WTC11 (cell line): ENCODE measurements around the gene SLC38A10.

Experiments
- MYBL2 ChIP-seq: sonication (generic); formaldehyde crosslinking; IDR thresholded peaks from 2 replicates; pipeline ENCODE4 v1.8.1; 2023; ENCODE audit warnings: mild to moderate bottlenecking, moderate library complexity, missing genetic modification reagents
- PRRX2 ChIP-seq: fragments of 250-450 bp; sonication (Bioruptor Pico); IDR thresholded peaks from 2 replicates; pipeline ENCODE4 v1.8.0; 2021; ENCODE audit warnings: mild to moderate bottlenecking
- RELA ChIP-seq: sonication (generic); formaldehyde crosslinking; IDR thresholded peaks from 2 replicates; pipeline ENCODE4 v1.8.1; 2022; ENCODE audit warnings: missing genetic modification reagents, mild to moderate bottlenecking, borderline replicate concordance
- SMAD3 ChIP-seq: sonication (generic); formaldehyde crosslinking; IDR thresholded peaks from 2 replicates; pipeline ENCODE4 v1.8.0; 2022; ENCODE audit warnings: missing genetic modification reagents, mild to moderate bottlenecking, borderline replicate concordance
- SP1 ChIP-seq: sonication (generic); formaldehyde crosslinking; conservative IDR thresholded peaks from 2 replicates; pipeline ENCODE4 v1.8.1; 2022; ENCODE audit warnings: missing genetic modification reagents
- TP53 ChIP-seq: sonication (generic); formaldehyde crosslinking; IDR thresholded peaks from 2 replicates; pipeline ENCODE4 v1.8.1; 2023; ENCODE audit warnings: mild to moderate bottlenecking, missing genetic modification reagents
- ZNF263 ChIP-seq: sonication (generic); formaldehyde crosslinking; IDR thresholded peaks from 2 replicates; pipeline ENCODE4 v1.8.1; 2022; ENCODE audit warnings: low read depth, mild to moderate bottlenecking, moderate library complexity, missing genetic modification reagents
- TF ChIP-seq, protein P1 (sequence below): sonication (generic); formaldehyde crosslinking; IDR thresholded peaks from 2 replicates; pipeline ENCODE4 v1.8.0; 2022; ENCODE audit warnings: mild to moderate bottlenecking, missing genetic modification reagents
- TF ChIP-seq, protein P2 (sequence below): fragments of 200-600 bp; IDR thresholded peaks from 2 replicates; pipeline ENCODE4 v1.8.0; 2022; ENCODE audit warnings: antibody characterized with exemption
- TF ChIP-seq, protein P3 (sequence below): sonication (generic); formaldehyde crosslinking; IDR thresholded peaks from 2 replicates; pipeline ENCODE4 v1.8.0; 2022; ENCODE audit warnings: mild to moderate bottlenecking, missing genetic modification reagents
- TF ChIP-seq, protein P4 (sequence below): sonication (generic); formaldehyde crosslinking; IDR thresholded peaks from 2 replicates; pipeline ENCODE4 v1.8.1; 2022; ENCODE audit warnings: low read depth, mild to moderate bottlenecking, moderate library complexity, missing genetic modification reagents, borderline replicate concordance
- TF ChIP-seq, protein P5 (sequence below): sonication (generic); formaldehyde crosslinking; IDR thresholded peaks from 2 replicates; pipeline ENCODE4 v1.8.1; 2022; ENCODE audit warnings: low read depth, missing genetic modification reagents, borderline replicate concordance

DNA sequence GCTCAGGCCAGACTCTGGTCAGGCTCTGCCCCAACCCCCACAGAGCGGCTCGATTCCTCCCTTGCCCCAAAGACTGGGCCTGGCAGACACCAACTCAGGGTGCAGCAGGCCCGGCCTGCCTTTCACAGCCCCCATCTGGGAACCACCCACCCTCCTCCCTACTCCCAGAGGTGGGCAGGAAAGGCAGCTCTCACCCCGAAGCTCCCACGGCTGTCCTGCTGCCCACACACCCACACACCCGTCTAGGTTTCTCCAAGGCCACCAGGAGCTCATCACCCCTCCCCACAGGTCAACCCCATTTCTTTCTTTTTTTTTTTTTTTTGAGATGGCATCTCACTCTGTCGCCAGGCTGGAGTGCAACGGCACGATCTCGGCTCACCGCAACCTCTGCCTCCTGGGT, 76.1 kb downstream of the SLC38A10 start:
- TF ChIP-seq, protein P1, sequence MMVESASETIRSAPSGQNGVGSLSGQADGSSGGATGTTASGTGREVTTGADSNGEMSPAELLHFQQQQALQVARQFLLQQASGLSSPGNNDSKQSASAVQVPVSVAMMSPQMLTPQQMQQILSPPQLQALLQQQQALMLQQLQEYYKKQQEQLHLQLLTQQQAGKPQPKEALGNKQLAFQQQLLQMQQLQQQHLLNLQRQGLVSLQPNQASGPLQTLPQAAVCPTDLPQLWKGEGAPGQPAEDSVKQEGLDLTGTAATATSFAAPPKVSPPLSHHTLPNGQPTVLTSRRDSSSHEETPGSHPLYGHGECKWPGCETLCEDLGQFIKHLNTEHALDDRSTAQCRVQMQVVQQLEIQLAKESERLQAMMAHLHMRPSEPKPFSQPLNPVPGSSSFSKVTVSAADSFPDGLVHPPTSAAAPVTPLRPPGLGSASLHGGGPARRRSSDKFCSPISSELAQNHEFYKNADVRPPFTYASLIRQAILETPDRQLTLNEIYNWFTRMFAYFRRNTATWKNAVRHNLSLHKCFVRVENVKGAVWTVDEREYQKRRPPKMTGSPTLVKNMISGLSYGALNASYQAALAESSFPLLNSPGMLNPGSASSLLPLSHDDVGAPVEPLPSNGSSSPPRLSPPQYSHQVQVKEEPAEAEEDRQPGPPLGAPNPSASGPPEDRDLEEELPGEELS (CRISPR knock-in tag) = no peak
- TF ChIP-seq MYBL2 (CRISPR knock-in tag) = no peak
- TF ChIP-seq SMAD3 = no peak
- no peak for TF ChIP-seq ZNF263 (CRISPR knock-in tag)
- TF ChIP-seq TP53 (CRISPR knock-in tag) = no peak
- no peak for TF ChIP-seq SP1
- TF ChIP-seq, protein P2, sequence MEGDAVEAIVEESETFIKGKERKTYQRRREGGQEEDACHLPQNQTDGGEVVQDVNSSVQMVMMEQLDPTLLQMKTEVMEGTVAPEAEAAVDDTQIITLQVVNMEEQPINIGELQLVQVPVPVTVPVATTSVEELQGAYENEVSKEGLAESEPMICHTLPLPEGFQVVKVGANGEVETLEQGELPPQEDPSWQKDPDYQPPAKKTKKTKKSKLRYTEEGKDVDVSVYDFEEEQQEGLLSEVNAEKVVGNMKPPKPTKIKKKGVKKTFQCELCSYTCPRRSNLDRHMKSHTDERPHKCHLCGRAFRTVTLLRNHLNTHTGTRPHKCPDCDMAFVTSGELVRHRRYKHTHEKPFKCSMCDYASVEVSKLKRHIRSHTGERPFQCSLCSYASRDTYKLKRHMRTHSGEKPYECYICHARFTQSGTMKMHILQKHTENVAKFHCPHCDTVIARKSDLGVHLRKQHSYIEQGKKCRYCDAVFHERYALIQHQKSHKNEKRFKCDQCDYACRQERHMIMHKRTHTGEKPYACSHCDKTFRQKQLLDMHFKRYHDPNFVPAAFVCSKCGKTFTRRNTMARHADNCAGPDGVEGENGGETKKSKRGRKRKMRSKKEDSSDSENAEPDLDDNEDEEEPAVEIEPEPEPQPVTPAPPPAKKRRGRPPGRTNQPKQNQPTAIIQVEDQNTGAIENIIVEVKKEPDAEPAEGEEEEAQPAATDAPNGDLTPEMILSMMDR = no peak
- TF ChIP-seq RELA = no peak
- TF ChIP-seq, protein P3, sequence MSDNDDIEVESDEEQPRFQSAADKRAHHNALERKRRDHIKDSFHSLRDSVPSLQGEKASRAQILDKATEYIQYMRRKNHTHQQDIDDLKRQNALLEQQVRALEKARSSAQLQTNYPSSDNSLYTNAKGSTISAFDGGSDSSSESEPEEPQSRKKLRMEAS (CRISPR knock-in tag) = no peak
- TF ChIP-seq PRRX2 (CRISPR knock-in tag) = no peak
- TF ChIP-seq, protein P4, sequence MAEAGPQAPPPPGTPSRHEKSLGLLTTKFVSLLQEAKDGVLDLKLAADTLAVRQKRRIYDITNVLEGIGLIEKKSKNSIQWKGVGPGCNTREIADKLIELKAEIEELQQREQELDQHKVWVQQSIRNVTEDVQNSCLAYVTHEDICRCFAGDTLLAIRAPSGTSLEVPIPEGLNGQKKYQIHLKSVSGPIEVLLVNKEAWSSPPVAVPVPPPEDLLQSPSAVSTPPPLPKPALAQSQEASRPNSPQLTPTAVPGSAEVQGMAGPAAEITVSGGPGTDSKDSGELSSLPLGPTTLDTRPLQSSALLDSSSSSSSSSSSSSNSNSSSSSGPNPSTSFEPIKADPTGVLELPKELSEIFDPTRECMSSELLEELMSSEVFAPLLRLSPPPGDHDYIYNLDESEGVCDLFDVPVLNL (CRISPR knock-in tag) = no peak
- TF ChIP-seq, protein P5, sequence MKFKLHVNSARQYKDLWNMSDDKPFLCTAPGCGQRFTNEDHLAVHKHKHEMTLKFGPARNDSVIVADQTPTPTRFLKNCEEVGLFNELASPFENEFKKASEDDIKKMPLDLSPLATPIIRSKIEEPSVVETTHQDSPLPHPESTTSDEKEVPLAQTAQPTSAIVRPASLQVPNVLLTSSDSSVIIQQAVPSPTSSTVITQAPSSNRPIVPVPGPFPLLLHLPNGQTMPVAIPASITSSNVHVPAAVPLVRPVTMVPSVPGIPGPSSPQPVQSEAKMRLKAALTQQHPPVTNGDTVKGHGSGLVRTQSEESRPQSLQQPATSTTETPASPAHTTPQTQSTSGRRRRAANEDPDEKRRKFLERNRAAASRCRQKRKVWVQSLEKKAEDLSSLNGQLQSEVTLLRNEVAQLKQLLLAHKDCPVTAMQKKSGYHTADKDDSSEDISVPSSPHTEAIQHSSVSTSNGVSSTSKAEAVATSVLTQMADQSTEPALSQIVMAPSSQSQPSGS = no peak
